ENCODE data around the gene SH3YL1.

DNA sequence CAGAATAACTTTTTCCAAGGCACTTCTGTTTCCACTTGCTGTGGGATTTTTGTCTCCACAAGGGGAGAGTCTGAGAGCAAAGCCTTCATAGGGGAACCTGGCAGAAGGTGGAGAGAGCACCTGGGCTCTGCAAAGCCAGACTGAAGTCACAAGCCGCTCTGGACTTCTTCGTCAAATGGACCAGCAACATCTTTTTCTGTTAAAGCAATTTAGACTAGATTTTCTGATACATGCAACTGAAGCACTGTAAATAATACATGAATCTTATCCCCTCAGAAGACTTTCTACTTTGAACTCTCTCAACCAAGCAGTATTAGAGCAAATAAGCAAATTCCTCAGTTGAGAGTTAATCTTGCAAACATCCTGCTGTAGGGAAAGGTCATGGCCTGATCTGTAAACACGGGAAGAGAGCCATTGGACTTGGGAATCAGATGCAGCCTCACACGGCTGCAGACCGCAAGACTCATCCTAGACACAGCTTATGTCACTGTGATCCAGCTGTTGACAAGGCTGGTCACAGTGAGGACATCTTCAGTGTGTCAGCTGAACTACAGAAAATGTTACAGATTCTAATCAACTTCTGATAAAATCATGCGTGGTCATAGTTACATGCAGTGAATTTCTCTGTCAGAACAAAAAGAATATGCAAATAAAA lies 3.2 kb downstream of the SH3YL1 start:
- TF ChIP-seq FOXA1 (IDR thresholded peaks at IDR 0.05) (peak; percentile 92), JUND (IDR thresholded peaks at IDR 0.05) (peak; percentile 65 to 77), CTCF (IDR thresholded peaks at IDR 0.05; ENCODE audit: low read depth, low read length, missing input control) (no peak), YY1 (IDR thresholded peaks at IDR 0.05) (peak; percentile 67), RAD21 (IDR thresholded peaks at IDR 0.05) (peak; percentile 49 to 52), EGR1 (IDR thresholded peaks at IDR 0.05; ENCODE audit: low read depth in 2 of 2) (no peak), GABPA (IDR thresholded peaks at IDR 0.05 in 1 of 2, conservative IDR thresholded peaks at IDR 0.05 in 1 of 2) (no peak), SP1 (IDR thresholded peaks at IDR 0.05) (peak; percentile 86)
- TF ChIP-seq, protein P1, sequence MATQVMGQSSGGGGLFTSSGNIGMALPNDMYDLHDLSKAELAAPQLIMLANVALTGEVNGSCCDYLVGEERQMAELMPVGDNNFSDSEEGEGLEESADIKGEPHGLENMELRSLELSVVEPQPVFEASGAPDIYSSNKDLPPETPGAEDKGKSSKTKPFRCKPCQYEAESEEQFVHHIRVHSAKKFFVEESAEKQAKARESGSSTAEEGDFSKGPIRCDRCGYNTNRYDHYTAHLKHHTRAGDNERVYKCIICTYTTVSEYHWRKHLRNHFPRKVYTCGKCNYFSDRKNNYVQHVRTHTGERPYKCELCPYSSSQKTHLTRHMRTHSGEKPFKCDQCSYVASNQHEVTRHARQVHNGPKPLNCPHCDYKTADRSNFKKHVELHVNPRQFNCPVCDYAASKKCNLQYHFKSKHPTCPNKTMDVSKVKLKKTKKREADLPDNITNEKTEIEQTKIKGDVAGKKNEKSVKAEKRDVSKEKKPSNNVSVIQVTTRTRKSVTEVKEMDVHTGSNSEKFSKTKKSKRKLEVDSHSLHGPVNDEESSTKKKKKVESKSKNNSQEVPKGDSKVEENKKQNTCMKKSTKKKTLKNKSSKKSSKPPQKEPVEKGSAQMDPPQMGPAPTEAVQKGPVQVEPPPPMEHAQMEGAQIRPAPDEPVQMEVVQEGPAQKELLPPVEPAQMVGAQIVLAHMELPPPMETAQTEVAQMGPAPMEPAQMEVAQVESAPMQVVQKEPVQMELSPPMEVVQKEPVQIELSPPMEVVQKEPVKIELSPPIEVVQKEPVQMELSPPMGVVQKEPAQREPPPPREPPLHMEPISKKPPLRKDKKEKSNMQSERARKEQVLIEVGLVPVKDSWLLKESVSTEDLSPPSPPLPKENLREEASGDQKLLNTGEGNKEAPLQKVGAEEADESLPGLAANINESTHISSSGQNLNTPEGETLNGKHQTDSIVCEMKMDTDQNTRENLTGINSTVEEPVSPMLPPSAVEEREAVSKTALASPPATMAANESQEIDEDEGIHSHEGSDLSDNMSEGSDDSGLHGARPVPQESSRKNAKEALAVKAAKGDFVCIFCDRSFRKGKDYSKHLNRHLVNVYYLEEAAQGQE (IDR thresholded peaks at IDR 0.05): no peak
- TF ChIP-seq, protein P2, sequence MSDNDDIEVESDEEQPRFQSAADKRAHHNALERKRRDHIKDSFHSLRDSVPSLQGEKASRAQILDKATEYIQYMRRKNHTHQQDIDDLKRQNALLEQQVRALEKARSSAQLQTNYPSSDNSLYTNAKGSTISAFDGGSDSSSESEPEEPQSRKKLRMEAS (IDR thresholded peaks at IDR 0.05): peak; percentile 54
- TF ChIP-seq, protein P3, sequence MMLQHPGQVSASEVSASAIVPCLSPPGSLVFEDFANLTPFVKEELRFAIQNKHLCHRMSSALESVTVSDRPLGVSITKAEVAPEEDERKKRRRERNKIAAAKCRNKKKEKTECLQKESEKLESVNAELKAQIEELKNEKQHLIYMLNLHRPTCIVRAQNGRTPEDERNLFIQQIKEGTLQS (IDR thresholded peaks at IDR 0.05): no peak
- TF ChIP-seq, protein P4, sequence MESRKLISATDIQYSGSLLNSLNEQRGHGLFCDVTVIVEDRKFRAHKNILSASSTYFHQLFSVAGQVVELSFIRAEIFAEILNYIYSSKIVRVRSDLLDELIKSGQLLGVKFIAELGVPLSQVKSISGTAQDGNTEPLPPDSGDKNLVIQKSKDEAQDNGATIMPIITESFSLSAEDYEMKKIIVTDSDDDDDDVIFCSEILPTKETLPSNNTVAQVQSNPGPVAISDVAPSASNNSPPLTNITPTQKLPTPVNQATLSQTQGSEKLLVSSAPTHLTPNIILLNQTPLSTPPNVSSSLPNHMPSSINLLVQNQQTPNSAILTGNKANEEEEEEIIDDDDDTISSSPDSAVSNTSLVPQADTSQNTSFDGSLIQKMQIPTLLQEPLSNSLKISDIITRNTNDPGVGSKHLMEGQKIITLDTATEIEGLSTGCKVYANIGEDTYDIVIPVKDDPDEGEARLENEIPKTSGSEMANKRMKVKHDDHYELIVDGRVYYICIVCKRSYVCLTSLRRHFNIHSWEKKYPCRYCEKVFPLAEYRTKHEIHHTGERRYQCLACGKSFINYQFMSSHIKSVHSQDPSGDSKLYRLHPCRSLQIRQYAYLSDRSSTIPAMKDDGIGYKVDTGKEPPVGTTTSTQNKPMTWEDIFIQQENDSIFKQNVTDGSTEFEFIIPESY (IDR thresholded peaks at IDR 0.05): peak; percentile 53

Measured in liver (tissue), 3 donors.